GM12878 (cell line): ENCODE measurements around the gene INPP5D. TPM values are rescaled to one million over a fixed set of nuclear protein-coding genes. Genes with fewer than 3 reads are reported as not detected.

Experiments used
- ATAC-seq: fragments of 200-7000 bp; cut with Tn5 transposase; 3 replicates; pipeline ENCODE4 v1.9.1; 2020; ENCODE audit warnings: mild to moderate bottlenecking, moderate library complexity
- BruUV-seq: library from RNA; stranded (reverse); fragments of 400-500 nt; replicated peaks from 2 replicates; lab custom pipeline; 2021; lab: Mats Ljungman, UMichigan
- CTCF ChIA-PET: fragments of 300-600 bp; sonication (Branson Sonifier 250); formaldehyde crosslinking; extraction: SDS; loops from one replicate; lab custom pipeline; 2021; ENCODE audit warnings: inconsistent platforms; lab: Yijun Ruan, JAX
- POLR2A ChIA-PET: fragments of 350-600 bp; formaldehyde crosslinking; extraction: SDS; loops from one replicate; lab custom pipeline; 2021; ENCODE audit warnings: inconsistent platforms; lab: Charles Lee
- RAD21 ChIA-PET: fragments of 300-600 bp; sonication (Branson Sonifier 250); formaldehyde crosslinking; loops from one replicate; lab custom pipeline; 2023; ENCODE audit warnings: antibody characterized with exemption; ENCODE audit not compliant: unreplicated experiment; lab: Charles Lee
- SMC1A ChIA-PET: fragments of 300-600 bp; sonication (Branson Sonifier 250); formaldehyde crosslinking; loops from one replicate; lab custom pipeline; 2023; ENCODE audit not compliant: unreplicated experiment, uncharacterized antibody; lab: Charles Lee
- DNase-seq: peaks from one replicate; pipeline ENCODE4 v3.0.0-alpha.2; 2011; ENCODE audit warnings: low read depth, low spot score
- FAIRE-seq: peaks from 3 replicates; lab custom pipeline; 2011; peaks lifted over from hg19 to GRCh38; lab: Jason Lieb, UNC
- H2AFZ ChIP-seq: 2 replicates; pipeline ENCODE4 v1.6.0; 2011; ENCODE audit warnings: low read depth, low read length, control low read depth; ENCODE audit not compliant: control insufficient read depth
- H3K27ac ChIP-seq: 2 replicates; pipeline ENCODE4 v1.5.1; 2011; ENCODE audit warnings: control low read depth; ENCODE audit not compliant: control insufficient read depth, insufficient read depth
- H3K27me3 ChIP-seq, 2 experiments: replicated peaks in 1 of 2; 2 replicates each; pipeline versions ENCODE4 v1.6.0 to v1.6.1; 2011; ENCODE audit warnings: low read length in 1 of 2; ENCODE audit not compliant: control insufficient read depth in 2 of 2, insufficient read depth in 2 of 2
- H3K36me3 ChIP-seq, 2 experiments: 2 replicates each; pipeline ENCODE4 v1.5.1; 2011; ENCODE audit warnings: low read length in 1 of 2; ENCODE audit not compliant: control insufficient read depth in 2 of 2, insufficient read depth in 2 of 2
- H3K4me1 ChIP-seq: 2 replicates; pipeline ENCODE4 v1.6.1; 2011; ENCODE audit warnings: mild to moderate bottlenecking, low read length, moderate library complexity, mixed read lengths; ENCODE audit not compliant: control insufficient read depth, insufficient read depth
- H3K4me2 ChIP-seq: 2 replicates; pipeline ENCODE4 v1.6.0; 2011; ENCODE audit warnings: control low read depth; ENCODE audit not compliant: control insufficient read depth, insufficient read depth
- H3K4me3 ChIP-seq: fragments of 200-600 bp; sonication (generic); 2 replicates; pipeline ENCODE4 v1.5.1; 2016
- H3K79me2 ChIP-seq: 2 replicates; pipeline ENCODE4 v1.6.0; 2011; ENCODE audit warnings: low read length; ENCODE audit not compliant: control insufficient read depth, insufficient read depth
- H3K9ac ChIP-seq: 2 replicates; pipeline ENCODE4 v1.8.0; 2011; ENCODE audit warnings: low read length, control low read depth, mixed read lengths; ENCODE audit not compliant: control insufficient read depth, insufficient read depth
- H3K9me3 ChIP-seq: replicated peaks from 3 replicates; pipeline ENCODE4 v1.5.1; 2011; ENCODE audit warnings: mild to moderate bottlenecking, low read length; ENCODE audit not compliant: control insufficient read depth, insufficient read depth
- H4K20me1 ChIP-seq: 2 replicates; pipeline ENCODE4 v1.6.0; 2011; ENCODE audit not compliant: control insufficient read depth, insufficient read depth
- BCL3 ChIP-seq: IDR thresholded peaks from 2 replicates; pipeline ENCODE4 v1.6.1; 2011; ENCODE audit warnings: borderline replicate concordance, low read depth, mild to moderate bottlenecking, moderate library complexity, low read length; ENCODE audit not compliant: insufficient read depth, poor library complexity, severe bottlenecking
- CHD2 ChIP-seq: IDR thresholded peaks from 2 replicates; pipeline ENCODE4 v1.6.1; 2011; ENCODE audit warnings: low read depth, low read length, improper control_type of control experiment, borderline replicate concordance
- IRF3 ChIP-seq: fragments of 450-650 bp; IDR thresholded peaks from 2 replicates; pipeline ENCODE4 v1.6.1; 2014; ENCODE audit warnings: mild to moderate bottlenecking
- JUNB ChIP-seq: IDR thresholded peaks from 2 replicates; pipeline ENCODE4 v1.6.1; 2016; ENCODE audit warnings: antibody characterized with exemption, mild to moderate bottlenecking
- MLLT1 ChIP-seq: fragments of 450-650 bp; IDR thresholded peaks from 2 replicates; pipeline ENCODE4 v1.6.1; 2016; ENCODE audit warnings: mild to moderate bottlenecking
- NR2F1 ChIP-seq: fragments of 450-650 bp; conservative IDR thresholded peaks from 2 replicates; pipeline ENCODE4 v1.6.1; 2017; ENCODE audit warnings: mild to moderate bottlenecking
- STAT1 ChIP-seq: fragments of 450-650 bp; conservative IDR thresholded peaks from 2 replicates; pipeline ENCODE4 v1.6.1; 2014; ENCODE audit warnings: antibody characterized with exemption, mild to moderate bottlenecking
- TCF7 ChIP-seq: IDR thresholded peaks from 2 replicates; pipeline ENCODE4 v1.6.1; 2014; ENCODE audit warnings: antibody characterized with exemption, borderline replicate concordance
- ZBTB4 ChIP-seq: fragments of 450-650 bp; formaldehyde crosslinking; IDR thresholded peaks from 2 replicates; pipeline ENCODE4 v1.4.0; 2022; ENCODE audit warnings: mild to moderate bottlenecking, moderate library complexity
- ZSCAN29 ChIP-seq: fragments of 450-650 bp; IDR thresholded peaks from 2 replicates; pipeline ENCODE4 v1.6.1; 2017; ENCODE audit warnings: mild to moderate bottlenecking, moderate library complexity
- ZZZ3 ChIP-seq: IDR thresholded peaks from 2 replicates; pipeline ENCODE4 v1.6.1; 2011; ENCODE audit warnings: low read depth; ENCODE audit not compliant: control insufficient read depth, insufficient read length
- WGBS: methylation state at CpG from one replicate; pipeline ENCODE4 v1.1.6; 2016; ENCODE audit warnings: low lambda C conversion rate; ENCODE audit not compliant: insufficient replicate concordance, insufficient coverage; ENCODE audit errors: missing lambda C conversion rate; 5-methylcytosine and 5-hydroxymethylcytosine counted together
- in situ Hi-C: fragments of 300-500 bp; cut with MboI; formaldehyde crosslinking; loops from 9 replicates; pipeline ENCODE4 v1.14.3; 2018; ENCODE audit warnings: mixed read lengths
- intact Hi-C: fragments of 100-400 bp; cut with micrococcal nuclease; formaldehyde crosslinking; loops from one replicate; pipeline ENCODE4 v1.14.2; 2022; ENCODE audit not compliant: unreplicated experiment
- polyA plus RNA-seq, 11 experiments: library from polyadenylated mRNA; depleted of rRNA in 4 of 11; unstranded in 6 of 11; stranded (reverse) in 5 of 11; fragments of >200 nt; fragmentation: Nextera tagmentation in 4 of 11; fragmentation: Illumina TruSeq in 1 of 11; extraction: Ambion mirVana in 4 of 11; extraction: Trizol in 1 of 11; gene quantifications; 1 replicate in 1 of 11; 2 replicates in 10 of 11; pipeline versions ENCODE4 v1.2.1 to v1.2.3, GENCODE V29; 2011 to 2016; ENCODE audit warnings: inconsistent platforms in 2 of 11, missing spikeins in 2 of 11, low read depth in 1 of 11
- total RNA-seq, 4 experiments: library from RNA; depleted of rRNA in 3 of 4; stranded (reverse); fragments of >200 nt in 3 of 4; fragmentation: Illumina TruSeq in 1 of 4; extraction: Trizol in 1 of 4; gene quantifications; 2 replicates each; pipeline versions ENCODE4 v1.2.1 to v1.2.3, GENCODE V29; 2013 to 2021

Gene INPP5D
- total and polyA plus RNA-seq, 10 of the 15 experiments (the other 5 are each of a cell fraction or from before 2014, with no cell fraction given) = 11.8 to 139 (median 88.8) TPM

- 58% methylated on average over 12 of the region's 12 CpGs for WGBS
- no peaks in the 10 kb centered on the region for H3K4me1 ChIP-seq
- TF ChIP-seq IRF3 = no peak
- no peak for TF ChIP-seq MLLT1
- no peak for TF ChIP-seq ZZZ3
- TF ChIP-seq ZBTB4 = no peak
- TF ChIP-seq TCF7 = no peak
- TF ChIP-seq BCL3 = no peak
- TF ChIP-seq JUNB = no peak
- no peak for TF ChIP-seq ZSCAN29
- TF ChIP-seq STAT1 = no peak
- TF ChIP-seq NR2F1 = no peak
- TF ChIP-seq CHD2 = no peak
- TF ChIP-seq, all 136 proteins: peak for 0
- Histone ChIP-seq H2AFZ (no peak overlapping the region), H3K9ac (no peak overlapping the region), H3K27me3 (no peaks in the 10 kb centered on the region; a peak in 1 of 4 replicates), H3K79me2 (no peaks in the 10 kb centered on the region), H3K27ac (no peak overlapping the region), H3K4me3 (no peak overlapping the region), H4K20me1 (no peaks in the 10 kb centered on the region), H3K4me2 (no peak overlapping the region), H3K36me3 (no peaks in the 10 kb centered on the region), H3K9me3 (peaks cover 1% of the 10 kb centered on the region; the same call in 1 of the 3 replicates)
- no peak for FAIRE-seq
- CTCF ChIA-PET = no interaction called here
- POLR2A ChIA-PET = no interaction called here
- BruUV-seq = no TSS peak
- intact Hi-C loops (no loop called here), in situ Hi-C loops (no loop called here)
- SMC1A ChIA-PET = no interaction called here
- RAD21 ChIA-PET = no interaction called here
- ATAC-seq = no peak
- no peak for DNase-seq
Observed at GRCh38 chr2:233036162-233036838, 23.8 kb upstream of the INPP5D start.
